ENCODE data around the gene RGL3.
A peak's percentile ranks its signal among the peaks of the same experiment; 100 is the strongest.

The RGL3 gene

DNA sequence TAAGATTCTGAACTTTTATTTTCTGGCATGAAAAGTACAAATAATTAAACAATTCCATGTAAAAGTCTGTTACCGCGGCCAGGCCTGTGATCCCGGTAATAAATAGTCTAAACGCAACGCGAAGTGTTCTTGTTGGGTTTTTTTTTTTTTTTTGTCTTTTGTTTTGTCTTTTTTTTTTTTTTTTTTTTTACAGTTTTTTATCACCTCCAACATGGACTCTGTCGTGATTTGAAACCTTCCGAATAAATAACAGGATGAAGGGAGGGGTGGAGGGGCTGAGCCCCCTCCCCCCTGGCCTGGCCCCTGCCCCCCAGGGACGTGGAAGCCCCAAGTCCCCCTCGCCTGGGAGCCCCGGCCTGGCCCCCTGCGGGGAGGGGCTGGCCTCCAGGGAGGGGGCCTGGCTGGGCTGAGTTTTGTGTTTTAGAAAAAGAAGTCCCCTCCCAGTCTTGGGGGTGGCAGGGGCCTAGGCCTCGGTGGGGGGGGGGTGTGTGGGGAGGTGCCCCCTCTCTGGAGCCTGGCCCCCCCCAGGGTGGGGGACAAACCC lies 32.3 kb upstream of the RGL3 start:
- no peak overlapping the region for H3K27ac ChIP-seq

DNA sequence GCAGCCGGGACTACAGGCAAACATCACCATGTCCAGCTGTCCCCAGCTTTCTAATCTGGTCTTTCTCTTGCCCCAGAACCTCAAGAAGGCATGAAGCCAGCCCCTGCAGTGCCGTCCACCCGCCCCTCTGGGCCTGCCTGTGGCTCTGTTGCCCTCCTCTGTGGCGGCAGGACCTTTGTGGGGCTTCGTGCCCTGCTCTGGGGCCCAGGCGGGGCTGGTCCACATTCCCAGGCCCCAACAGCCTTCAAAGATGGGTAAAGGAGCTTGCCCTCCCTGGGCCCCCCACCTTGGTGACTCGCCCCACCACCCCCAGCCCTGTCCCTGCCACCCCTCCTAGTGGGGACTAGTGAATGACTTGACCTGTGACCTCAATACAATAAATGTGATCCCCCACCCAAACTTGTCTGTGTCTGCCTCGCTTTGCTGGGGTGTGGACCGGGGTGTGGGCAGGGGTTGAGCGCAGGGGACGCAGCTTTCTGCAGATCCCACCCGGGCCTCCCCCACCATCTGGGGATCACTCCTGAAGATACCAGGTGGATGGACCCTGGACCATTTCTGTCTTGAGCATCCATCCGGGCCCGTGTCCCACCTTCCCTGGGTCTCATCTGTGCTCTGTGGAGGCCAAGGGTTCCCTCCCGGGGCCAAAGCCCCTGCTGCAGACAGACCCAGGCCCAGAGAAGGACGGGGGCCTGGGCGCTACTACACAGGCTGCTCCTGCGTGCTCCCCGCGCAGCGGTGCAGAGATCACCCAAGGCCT lies 31.6 kb upstream of the RGL3 start:
- H3K27me3 ChIP-seq = no peaks in the 10 kb centered on the region
- no peak overlapping the region for H3K4me3 ChIP-seq
- peak overlapping the region in 1 of 11 experiments; percentile 9; a peak in 1 of 22 replicates for H3K9ac ChIP-seq
- H4K20me1 ChIP-seq = peaks cover 0 to 51% (median 0%) of the 10 kb centered on the region in 11 experiments; a peak in 9 of 22 replicates
- TF ChIP-seq Cebpa-rat (IDR thresholded peaks at IDR 0.05) = no peak
- no peak overlapping the region for H3K27ac ChIP-seq
- no peaks in the 10 kb centered on the region for H3K9me3 ChIP-seq (replicated peaks in 1 of 11)
- H3K36me3 ChIP-seq = peaks cover 38 to 54% (median 52%) of the 10 kb centered on the region in 11 experiments
- no peak overlapping the region for H3K4me2 ChIP-seq
- H3K4me1 ChIP-seq = peaks cover 0 to 10% (median 0%) of the 10 kb centered on the region in 10 experiments; a peak in 6 of 20 replicates

More for the DNA sequence above, 32.3 kb upstream of the RGL3 start:
- no peaks in the 10 kb centered on the region for H3K27me3 ChIP-seq
- no peaks in the 10 kb centered on the region for H3K9me3 ChIP-seq (replicated peaks in 1 of 11)
- no peak for TF ChIP-seq Cebpa-rat (IDR thresholded peaks at IDR 0.05)
- H3K4me2 ChIP-seq = peak overlapping the region in 3 of 11 experiments; percentile 7 to 13 (median 10); a peak in 3 of 22 replicates
- no peak overlapping the region for H3K4me3 ChIP-seq
- peaks cover 0 to 10% (median 0%) of the 10 kb centered on the region in 10 experiments; a peak in 6 of 20 replicates for H3K4me1 ChIP-seq
- H3K9ac ChIP-seq = peak overlapping the region in 1 of 11 experiments; percentile 41; a peak in 1 of 22 replicates
- H3K36me3 ChIP-seq = peaks cover 33 to 48% (median 46%) of the 10 kb centered on the region in 11 experiments
- H4K20me1 ChIP-seq = peaks cover 0 to 44% (median 0%) of the 10 kb centered on the region in 11 experiments; a peak in 9 of 22 replicates

DNA sequence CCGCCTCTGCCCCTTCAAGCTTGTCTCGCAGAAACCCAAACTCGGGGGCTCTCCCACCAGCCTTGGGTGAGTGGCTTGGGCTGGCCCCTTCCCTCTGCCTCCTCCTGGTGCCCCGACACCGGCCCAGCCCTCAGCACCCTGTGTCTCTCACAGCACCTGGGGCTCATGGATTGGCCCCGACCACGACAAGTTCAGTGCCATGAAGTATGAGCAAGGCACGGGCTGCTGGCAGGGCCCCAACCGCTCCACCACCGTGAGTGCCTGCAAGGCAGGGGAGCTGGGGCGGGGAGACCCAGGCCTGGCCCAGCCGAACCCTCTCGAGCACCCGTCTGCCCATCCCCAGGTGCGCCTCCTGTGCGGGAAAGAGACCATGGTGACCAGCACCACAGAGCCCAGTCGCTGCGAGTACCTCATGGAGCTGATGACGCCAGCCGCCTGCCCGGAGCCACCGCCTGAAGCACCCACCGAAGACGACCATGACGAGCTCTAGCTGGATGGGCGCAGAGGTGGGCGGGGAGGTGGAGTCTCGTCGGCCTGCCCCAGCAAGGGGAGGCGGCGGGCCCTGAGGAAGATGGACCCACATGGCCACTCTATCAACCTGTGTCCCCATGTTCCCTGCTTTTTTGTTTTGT lies 29.9 kb upstream of the RGL3 start:
- H3K4me1 ChIP-seq = peaks cover 0 to 17% (median 6%) of the 10 kb centered on the region in 10 experiments; a peak in 14 of 20 replicates
- no peak overlapping the region for H3K4me2 ChIP-seq
- H3K27ac ChIP-seq = no peak overlapping the region
- H3K4me3 ChIP-seq = no peak overlapping the region
- H3K9ac ChIP-seq = no peak overlapping the region
- no peaks in the 10 kb centered on the region for H3K9me3 ChIP-seq (replicated peaks in 1 of 11)
- peaks cover 55 to 71% (median 68%) of the 10 kb centered on the region in 11 experiments for H3K36me3 ChIP-seq
- peaks cover 7 to 68% (median 15%) of the 10 kb centered on the region in 11 experiments; a peak in 19 of 22 replicates for H4K20me1 ChIP-seq
- no peaks in the 10 kb centered on the region for H3K27me3 ChIP-seq
- TF ChIP-seq Cebpa-rat (IDR thresholded peaks at IDR 0.05) = no peak

DNA sequence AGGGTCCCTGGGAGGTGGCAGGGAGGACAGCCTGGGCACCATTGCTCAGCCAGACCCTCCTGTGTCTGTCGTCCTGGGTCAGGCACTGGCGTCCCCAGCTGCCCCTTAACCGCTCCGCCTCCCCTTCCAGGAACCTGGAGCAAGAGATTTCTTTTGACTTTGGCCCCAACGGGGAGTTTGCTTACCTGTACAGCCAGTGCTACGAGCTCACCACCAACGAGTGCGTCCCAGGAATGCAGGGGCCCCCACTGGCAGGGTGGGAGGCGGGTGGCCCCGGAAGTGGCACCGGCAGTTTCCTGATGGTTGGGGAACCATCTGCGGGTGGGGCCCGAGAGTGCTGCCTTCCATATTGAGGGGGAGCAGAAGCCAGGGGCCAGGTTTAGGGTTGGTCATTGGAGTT lies 29.3 kb upstream of the RGL3 start:
- TF ChIP-seq Cebpa-rat (IDR thresholded peaks at IDR 0.05) = no peak
- no peak overlapping the region for H3K9ac ChIP-seq
- peaks cover 8 to 74% (median 21%) of the 10 kb centered on the region in 11 experiments; a peak in 19 of 22 replicates for H4K20me1 ChIP-seq
- no peaks in the 10 kb centered on the region for H3K27me3 ChIP-seq
- H3K4me2 ChIP-seq = no peak overlapping the region
- no peak overlapping the region for H3K27ac ChIP-seq
- peaks cover 0 to 23% (median 12%) of the 10 kb centered on the region in 10 experiments; a peak in 14 of 20 replicates for H3K4me1 ChIP-seq
- H3K36me3 ChIP-seq = peaks cover 61 to 77% (median 74%) of the 10 kb centered on the region in 11 experiments
- H3K9me3 ChIP-seq (replicated peaks in 1 of 11) = no peaks in the 10 kb centered on the region
- no peak overlapping the region for H3K4me3 ChIP-seq

DNA sequence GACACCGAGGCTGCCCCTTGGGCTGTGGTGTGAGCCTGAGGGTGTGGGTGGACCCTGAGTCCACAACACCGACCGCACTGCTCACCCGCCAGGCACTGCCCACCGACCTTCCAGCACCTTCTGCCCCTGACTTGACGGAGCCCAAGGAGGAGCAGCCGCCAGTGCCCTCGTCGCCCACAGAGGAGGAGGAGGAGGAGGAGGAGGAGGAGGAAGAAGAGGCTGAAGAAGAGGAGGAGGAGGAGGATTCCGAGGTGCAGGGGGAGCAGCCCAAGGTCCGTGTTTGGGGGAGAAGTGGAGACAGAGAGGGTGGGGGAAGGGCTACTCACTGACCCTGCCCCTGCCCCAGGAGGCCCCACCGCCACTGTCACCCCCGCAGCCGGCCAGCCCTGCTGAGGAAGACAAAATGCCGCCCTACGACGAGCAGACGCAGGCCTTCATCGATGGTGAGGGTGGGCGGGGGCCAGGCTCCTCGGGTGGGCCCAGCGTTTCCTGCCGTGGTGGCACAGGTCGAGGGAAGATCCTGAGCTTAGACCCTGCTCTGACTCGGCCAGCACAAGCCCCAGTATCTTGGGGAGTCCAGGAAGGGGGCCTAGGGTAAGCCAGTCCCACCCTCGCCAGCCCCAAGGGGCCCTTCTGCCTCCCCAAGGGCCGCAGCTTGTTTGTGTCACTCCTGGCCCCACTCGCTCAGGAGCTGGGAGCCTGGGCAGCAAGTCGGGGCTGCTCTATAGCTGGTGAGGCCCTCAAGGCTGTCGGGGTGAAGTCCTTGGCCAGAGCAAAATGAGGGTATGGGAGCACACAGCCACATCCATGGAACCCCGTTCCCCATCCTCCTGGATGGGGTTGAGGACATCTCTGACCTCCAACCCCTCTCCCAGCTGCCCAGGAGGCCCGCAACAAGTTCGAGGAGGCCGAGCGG lies 28.5 kb upstream of the RGL3 start:
- no peaks in the 10 kb centered on the region for H3K27me3 ChIP-seq
- no peak overlapping the region for H3K4me3 ChIP-seq
- H4K20me1 ChIP-seq = peaks cover 8 to 77% (median 27%) of the 10 kb centered on the region in 11 experiments; a peak in 20 of 22 replicates
- H3K36me3 ChIP-seq = peaks cover 70 to 85% (median 82%) of the 10 kb centered on the region in 11 experiments
- H3K9ac ChIP-seq = no peak overlapping the region
- H3K9me3 ChIP-seq (replicated peaks in 1 of 11) = no peaks in the 10 kb centered on the region
- no peak overlapping the region for H3K27ac ChIP-seq
- peaks cover 0 to 23% (median 14%) of the 10 kb centered on the region in 10 experiments; a peak in 14 of 20 replicates for H3K4me1 ChIP-seq
- no peak overlapping the region for H3K4me2 ChIP-seq
- no peak for TF ChIP-seq Cebpa-rat (IDR thresholded peaks at IDR 0.05)

DNA sequence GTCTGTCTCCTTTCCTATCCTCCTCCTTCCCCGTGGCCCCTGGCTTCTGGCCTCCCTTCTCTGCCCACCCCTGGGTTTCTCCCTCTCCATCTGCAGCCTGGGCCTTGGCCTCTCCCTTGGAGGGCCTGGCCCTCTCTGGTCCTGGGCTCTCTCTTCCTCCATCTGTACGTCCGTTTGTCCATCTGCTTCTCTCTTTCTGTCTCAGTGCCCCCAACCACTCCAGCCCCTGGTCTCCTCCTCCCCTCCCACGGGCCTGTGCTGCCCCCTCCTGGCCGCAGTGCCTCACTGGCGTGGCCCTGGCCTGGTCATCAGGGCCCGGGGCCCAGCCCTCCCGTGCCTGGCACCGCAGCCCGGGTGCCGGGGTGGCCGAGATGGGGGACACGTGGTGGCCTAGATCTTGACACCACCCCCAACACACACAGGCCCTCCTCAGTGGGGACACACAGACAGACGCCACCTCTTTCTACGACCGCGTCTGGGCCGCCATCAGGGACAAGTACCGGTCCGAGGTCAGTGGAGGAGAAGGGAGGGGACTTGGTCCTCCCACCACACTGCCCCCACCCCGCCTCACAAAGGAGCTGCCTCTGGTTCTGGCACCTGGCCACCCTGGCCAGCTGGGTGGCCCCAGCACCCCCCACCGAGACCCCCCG lies 27.7 kb upstream of the RGL3 start:
- Histone ChIP-seq H4K20me1 (peaks cover 9 to 85% (median 35%) of the 10 kb centered on the region in 11 experiments; a peak in 20 of 22 replicates), H3K4me2 (no peak overlapping the region), H3K4me3 (no peak overlapping the region), H3K36me3 (peaks cover 78 to 93% (median 90%) of the 10 kb centered on the region in 11 experiments), H3K27ac (no peak overlapping the region), H3K9me3 (replicated peaks in 1 of 11) (no peaks in the 10 kb centered on the region), H3K27me3 (no peaks in the 10 kb centered on the region), H3K4me1 (peaks cover 0 to 19% (median 13%) of the 10 kb centered on the region in 10 experiments; a peak in 15 of 20 replicates), H3K9ac (0 out of 22 replicates have a peak overlapping the region, but pooled peaks of 1 of the 11 experiments have one; percentile 5)
- TF ChIP-seq Cebpa-rat (IDR thresholded peaks at IDR 0.05) = no peak

DNA sequence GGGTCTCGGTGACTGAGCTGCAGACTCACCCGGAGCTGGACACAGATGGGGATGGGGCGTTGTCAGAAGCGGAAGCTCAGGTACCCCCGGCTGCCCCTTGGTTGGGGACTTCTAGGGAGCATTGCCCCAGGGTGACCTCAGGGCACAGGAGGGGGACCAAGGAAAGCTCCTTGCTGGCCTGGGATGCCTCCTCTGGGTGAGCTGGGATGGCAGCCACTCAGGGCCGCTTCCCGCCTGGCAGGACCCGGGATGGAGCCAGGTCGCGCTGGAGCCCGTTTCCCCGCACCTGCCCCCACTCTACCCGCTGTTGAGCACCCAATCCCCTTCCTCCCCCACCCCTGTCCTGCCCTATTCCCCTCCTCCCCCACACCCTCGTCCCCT lies 27.1 kb upstream of the RGL3 start:
- TF ChIP-seq Cebpa-rat (IDR thresholded peaks at IDR 0.05) = no peak
- H3K4me2 ChIP-seq = no peak overlapping the region
- H3K4me3 ChIP-seq = no peak overlapping the region
- H3K27me3 ChIP-seq = no peaks in the 10 kb centered on the region
- no peak overlapping the region; a peak in 1 of 22 replicates for H3K27ac ChIP-seq
- H3K9me3 ChIP-seq (replicated peaks in 1 of 11) = no peaks in the 10 kb centered on the region
- peaks cover 14 to 90% (median 41%) of the 10 kb centered on the region in 11 experiments; a peak in 20 of 22 replicates for H4K20me1 ChIP-seq
- H3K36me3 ChIP-seq = peaks cover 83 to 99% (median 95%) of the 10 kb centered on the region in 11 experiments
- H3K9ac ChIP-seq = no peak overlapping the region
- peaks cover 3 to 20% (median 13%) of the 10 kb centered on the region in 10 experiments; a peak in 17 of 20 replicates for H3K4me1 ChIP-seq
